ENCODE data around the gene SLC16A7. TPM values are rescaled to one million over a fixed set of nuclear protein-coding genes. Genes with fewer than 3 reads are reported as not detected.

The SLC16A7 gene
- polyA plus RNA-seq, 4 donors, result 3.5 to 8.6 (median 4.8) TPM

DNA sequence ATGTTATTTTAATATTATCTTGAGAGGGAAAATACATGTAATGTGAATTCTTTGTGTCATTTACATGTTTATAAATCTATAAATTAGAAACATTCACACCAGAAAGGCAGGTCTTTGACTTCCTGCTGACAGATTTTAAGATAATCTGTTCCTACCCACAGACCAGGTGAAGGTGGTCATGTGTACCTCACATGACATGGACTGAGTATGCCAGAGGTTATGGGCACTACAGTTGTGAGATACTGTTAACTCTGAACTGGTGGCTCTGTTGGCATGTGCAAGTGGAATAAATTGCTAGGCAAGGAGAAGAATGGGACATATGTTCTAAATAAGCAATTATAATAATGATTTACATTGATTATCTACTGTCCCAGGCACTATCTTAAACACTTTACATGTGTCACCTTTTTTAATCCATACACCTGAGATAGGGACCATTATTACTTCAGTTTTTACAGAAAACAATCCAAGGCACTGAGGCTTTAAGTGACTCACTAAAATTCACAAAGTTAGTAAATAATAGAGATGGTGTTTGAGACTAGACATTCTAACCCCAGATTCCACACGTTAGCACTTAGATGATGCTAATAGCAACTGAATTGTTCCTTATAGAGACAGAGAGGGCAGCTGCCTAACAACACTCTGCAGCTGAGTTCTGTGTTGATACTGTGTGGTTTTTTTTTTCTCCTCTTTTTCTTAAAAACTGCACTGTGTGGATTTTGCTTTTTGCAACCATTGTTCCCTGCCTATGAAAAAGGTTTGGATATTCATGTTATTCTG is 23.8 kb downstream of the SLC16A7 start:
- no peak for DNase-seq (ENCODE audit: low read depth in 4 of 4, low spot score in 3 of 4)

DNA sequence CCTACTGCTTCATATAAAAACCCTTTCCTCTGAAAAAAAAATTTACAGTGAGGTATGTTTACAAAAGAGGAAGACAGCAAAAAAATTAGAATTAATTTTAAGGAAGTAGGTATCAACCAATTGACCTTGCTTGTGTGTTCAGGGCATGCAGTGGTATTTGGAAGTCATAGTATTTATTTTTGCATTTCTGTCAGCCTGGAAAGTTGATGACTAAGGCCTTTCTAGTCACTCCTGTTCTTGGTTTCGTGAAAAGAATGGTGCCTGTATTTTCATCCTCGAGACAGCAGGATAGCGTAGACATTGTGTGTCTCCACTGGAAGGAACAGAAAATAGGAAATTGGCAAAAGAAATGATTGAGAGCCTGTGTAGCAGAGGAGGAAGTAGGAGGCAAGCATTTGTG is 24.5 kb downstream of the SLC16A7 start:
- DNase-seq (ENCODE audit: low read depth in 4 of 4, low spot score in 3 of 4), result no peak

DNA sequence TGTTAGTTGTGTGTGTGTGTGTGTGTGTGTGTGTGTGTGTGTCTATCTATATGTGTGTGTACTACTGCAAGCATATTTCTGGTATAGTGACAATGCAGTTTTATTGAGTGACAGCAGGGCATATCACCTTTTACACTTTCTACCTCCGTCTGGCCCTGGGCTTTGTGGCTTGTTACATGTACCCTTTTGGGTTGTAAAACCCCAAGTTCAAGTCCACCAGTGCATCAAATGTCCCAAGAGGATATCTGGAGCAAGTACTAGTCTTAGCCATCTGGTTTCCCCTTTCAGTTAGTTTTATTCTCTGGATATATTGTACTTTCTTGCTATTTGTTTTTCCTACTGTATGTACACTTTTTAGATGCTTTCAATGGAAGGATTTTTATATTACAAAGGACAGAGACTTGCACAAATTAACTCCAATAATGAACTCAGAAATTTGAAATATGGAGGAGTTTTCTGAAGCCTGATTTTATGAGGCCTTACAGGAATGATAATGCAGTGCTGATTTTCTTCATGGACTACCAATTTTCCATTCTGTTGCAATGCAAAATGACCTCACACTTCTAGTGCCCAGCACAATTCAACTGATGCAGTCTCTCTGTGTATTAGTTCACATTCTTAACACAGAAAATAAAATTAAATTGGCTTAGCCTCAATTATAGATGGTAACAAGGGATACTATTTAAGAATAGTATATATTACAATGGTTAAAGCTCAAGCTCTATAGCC is 29.1 kb downstream of the SLC16A7 start:
- no peak for DNase-seq (ENCODE audit: low read depth in 4 of 4, low spot score in 3 of 4)

DNA sequence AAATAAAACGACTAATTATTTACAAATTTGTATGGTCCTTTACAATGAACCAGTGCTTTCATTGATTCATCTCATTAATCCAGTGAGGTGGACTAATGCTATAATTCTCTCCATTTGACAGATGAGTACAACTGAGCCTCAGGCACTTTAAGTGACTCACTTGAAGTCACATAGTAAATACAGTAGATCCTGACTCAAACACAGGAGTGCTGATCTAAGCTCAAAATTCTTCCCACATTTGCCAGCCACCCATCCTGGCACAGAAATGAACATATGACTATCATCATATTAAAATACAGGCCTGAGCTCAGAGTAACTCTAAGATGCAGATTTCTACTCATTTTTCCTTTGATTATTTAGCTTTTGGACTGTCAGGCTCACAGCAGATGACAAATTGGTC is 30.6 kb downstream of the SLC16A7 start:
- no peak for DNase-seq (ENCODE audit: low read depth in 4 of 4, low spot score in 3 of 4)

DNA sequence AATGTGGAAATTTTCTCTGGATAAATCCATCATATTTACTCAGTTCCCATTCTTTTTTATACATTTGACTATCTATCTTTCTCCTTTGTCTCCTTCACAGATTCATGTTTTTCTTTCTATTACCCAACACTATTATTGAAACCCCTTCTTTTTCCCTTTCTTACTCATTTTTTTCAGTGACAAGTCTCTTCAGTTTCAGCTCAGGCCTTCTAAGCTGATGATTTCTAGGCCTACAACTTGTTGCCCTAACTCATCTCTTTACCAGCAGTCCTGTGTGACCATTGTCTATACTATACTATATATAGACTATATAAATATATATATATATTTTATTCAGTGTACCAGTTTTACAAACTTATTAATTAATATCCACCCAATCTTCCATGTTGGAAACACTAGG is 31.8 kb downstream of the SLC16A7 start:
- no peak for DNase-seq (ENCODE audit: low read depth in 4 of 4, low spot score in 3 of 4)

DNA sequence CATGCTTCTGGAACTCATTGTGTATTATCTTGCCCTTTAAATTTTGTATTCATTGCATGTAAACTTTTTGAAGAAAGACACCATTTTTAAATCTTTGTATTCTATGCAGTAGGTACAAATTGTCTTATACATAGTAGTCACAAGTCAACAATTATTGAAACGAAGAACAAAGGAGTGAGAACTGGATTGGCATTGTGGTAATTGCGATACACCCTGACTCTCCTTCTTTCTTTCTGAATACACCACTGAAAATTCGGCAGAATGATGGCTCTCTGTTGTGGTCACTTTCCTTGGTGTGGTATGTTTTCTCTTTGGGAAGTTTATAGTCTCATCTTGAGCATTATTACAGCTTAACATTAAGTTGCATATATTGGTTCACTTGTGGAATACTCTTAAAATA is 34.1 kb downstream of the SLC16A7 start:
- DNase-seq (ENCODE audit: low read depth in 4 of 4, low spot score in 3 of 4), result no peak

DNA sequence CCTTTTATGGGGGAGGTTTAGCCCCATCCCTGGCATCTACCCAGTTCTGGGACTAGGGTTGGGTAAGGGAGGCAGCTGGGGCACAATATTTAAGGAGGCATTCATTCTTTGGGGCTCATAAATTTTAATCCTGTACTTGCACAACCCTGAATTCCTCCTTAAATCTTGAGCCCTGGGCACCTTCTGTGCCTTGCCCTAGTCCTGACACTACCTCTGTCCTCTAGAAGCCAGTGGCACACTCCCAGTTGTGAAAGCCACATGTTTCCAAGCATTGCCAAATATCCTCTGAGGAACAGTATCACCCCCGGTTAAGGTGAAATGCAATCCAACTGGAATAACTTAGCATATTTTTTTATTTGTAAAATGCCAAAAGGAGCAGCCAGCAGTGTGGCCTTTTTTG is 36.6 kb downstream of the SLC16A7 start:
- no peak for DNase-seq (ENCODE audit: low read depth in 4 of 4, low spot score in 3 of 4)

DNA sequence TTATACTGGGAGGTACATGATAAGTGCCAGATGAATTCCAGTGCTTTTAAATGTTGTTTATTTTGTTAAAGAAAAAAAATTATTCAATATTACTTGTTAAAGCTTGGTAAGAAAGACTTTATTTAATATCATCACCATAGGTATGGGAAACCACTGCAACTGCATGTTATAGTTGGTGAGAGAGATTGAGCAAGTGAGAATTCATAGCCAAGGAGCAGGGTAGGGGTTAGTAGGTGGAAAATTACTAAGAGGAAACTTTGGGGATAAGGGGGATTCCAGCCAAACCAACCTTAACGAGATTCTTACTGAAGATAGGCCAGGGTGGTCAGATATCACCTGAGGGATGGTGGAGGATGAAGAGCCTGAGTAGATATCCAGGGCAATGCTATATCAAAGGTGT is 38.4 kb downstream of the SLC16A7 start:
- no peak for DNase-seq (ENCODE audit: low read depth in 4 of 4, low spot score in 3 of 4)

DNA sequence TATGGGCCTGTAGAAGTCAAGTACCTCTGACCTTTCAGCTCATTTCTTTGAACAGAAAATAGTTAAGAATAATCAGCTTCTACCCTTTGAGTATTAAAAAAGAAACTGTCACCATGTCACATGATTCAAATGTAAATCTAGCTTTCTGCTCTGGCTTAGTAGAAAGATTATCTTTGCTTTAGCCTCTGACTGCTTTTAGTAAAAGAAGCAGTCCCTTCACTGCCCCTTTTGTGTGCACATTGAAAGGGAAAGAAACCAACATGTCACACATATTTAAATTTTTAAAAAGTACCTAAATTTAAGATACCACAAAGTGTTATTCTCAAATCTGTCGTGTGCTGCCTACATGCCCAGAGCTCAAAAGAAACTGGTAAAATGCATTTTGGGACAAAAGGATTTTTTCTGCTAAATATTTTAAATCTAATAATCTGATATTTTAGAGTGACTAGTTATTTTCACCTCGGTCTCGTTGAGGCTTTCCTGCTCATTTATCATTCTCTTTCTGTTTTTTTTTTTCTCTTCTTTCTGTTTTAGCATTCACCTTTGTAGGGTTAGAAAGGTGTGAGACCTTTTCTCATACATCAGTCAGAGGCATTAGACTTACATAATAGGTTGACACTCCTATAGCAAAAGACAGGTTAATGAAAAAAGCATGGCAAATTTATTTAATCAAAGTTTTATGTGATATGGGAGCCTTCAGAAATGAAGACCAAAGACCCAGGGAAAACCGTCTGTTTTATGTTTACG is 41.3 kb downstream of the SLC16A7 start:
- DNase-seq (ENCODE audit: low read depth in 4 of 4, low spot score in 3 of 4), result no peak

DNA sequence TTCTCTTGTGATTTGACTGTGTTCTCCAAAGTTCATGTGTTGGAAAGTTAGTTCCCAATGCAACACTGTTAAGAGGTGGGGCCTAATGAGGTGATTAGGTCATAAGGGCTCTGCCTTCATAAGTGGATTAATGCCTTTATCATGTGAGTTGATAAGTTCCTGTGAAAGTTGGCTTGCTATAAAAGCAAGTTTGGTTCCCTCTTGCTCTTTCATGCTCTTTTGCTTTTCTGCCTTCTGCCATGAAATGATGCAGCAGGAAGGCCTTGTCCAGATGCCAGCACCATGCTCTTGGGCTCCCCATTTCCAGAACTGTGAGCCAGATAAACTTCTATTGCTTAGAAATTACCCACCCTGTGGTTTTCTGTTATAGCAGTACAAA is 41.9 kb downstream of the SLC16A7 start:
- DNase-seq (ENCODE audit: low read depth in 4 of 4, low spot score in 3 of 4), result no peak

DNA sequence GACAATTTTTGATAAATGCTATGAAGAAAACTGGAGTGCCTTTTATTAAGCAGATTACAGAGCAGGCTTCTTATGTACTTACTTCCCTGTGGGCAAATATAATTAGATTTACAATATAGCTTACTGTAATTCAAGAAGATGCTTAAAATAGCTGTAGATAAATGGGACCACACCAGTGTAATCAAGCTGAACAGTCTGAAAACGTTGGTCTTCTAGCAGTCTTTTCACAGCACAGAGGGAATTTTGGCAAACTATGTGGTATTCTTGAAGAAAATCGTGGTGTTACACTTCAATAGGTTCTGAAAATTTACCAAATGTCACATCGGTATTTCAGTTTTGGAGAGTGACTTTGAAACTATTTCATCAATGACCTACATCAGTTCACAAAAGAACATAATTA is 47.7 kb downstream of the SLC16A7 start:
- DNase-seq (ENCODE audit: low read depth in 4 of 4, low spot score in 3 of 4), result no peak

DNA sequence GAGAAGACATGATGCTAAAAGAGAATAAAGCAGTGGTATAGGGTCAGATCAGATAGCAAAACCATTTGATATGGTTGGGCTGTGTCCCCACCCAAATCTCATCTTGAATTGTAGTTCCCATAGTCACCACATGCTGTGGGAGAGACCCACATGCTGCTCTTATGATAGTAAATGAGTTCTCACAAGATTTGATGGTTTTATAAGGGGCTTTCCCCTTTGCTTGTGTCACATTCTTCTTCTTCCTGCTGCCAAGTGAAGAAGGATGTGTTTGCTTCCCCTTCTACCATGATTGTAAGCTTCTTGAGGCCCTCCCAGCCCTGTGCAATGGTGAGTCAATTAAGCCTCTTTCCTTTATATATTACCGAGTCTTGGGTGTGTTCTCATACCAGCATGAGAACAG is 49.4 kb downstream of the SLC16A7 start:
- DNase-seq (ENCODE audit: low read depth in 4 of 4, low spot score in 3 of 4), result no peak

DNA sequence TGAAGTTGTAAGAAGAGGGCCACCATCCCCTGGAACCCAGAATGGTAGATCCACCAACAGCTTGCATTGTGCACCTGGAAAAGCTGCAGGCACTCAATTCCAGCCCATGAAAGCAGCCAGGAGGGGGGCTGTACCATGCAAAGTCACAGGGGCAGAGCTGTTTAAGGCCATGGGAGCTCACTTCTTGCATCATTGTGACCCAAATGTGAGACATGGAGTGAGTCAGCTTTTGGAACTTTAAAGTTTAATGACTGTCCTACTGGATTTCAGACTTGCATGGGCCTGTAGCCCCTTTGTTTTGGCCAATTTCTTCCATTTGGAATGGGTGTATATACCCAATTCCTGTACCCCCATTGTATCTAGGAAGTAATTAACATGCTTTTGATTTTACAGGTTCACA is 50.8 kb downstream of the SLC16A7 start:
- no peak for DNase-seq (ENCODE audit: low read depth in 4 of 4, low spot score in 3 of 4)

DNA sequence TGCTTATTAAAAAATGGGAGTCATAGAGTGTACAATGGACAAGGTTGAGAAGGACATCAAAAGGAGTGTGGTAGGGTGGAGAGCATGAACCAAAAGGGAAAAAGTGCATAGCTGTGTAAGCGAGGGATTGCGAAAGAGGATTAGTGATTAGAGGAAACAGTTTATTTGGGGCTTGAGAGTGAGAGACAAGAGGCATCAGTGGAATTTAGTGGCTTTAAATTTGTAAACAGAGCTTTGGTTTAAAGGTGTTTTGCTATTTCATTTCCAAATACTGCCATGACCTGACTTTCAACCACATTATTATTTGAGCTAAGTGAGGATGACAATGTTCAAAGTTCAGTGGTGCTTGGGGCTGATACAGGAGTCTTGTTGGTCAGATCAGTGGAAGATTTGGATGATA is 53.4 kb downstream of the SLC16A7 start:
- DNase-seq (ENCODE audit: low read depth in 4 of 4, low spot score in 3 of 4), result no peak

DNA sequence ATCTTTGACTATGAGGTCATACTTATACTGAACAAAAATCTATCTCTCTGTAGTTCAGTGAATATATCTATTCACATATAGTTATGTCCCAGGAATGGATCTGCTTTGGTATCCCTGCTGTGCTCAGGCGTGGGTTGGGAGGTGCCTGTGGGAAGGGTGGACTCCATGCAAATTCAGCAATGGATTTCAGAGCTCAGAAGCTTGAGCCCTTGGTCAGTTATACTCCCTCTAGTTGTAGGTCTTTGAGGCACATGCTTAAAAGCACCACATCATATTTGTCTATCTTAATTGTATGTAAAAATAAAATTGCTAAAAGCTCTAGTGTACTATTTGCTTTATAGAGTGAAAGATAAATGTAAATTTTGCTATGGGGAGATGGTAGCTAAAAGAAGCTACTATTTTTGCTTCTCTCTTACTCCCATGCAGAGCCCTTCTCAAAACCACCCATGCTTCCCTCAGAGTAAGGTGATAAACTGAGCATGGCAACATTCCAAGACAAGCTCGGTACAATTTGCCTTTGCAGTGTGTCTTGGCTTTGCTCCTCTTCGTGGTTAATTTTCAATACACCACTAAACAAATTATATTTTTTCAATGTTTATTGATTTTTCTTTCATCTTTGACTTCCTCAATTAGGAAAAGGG is 54.9 kb downstream of the SLC16A7 start:
- DNase-seq (ENCODE audit: low read depth in 4 of 4, low spot score in 3 of 4), result no peak

DNA sequence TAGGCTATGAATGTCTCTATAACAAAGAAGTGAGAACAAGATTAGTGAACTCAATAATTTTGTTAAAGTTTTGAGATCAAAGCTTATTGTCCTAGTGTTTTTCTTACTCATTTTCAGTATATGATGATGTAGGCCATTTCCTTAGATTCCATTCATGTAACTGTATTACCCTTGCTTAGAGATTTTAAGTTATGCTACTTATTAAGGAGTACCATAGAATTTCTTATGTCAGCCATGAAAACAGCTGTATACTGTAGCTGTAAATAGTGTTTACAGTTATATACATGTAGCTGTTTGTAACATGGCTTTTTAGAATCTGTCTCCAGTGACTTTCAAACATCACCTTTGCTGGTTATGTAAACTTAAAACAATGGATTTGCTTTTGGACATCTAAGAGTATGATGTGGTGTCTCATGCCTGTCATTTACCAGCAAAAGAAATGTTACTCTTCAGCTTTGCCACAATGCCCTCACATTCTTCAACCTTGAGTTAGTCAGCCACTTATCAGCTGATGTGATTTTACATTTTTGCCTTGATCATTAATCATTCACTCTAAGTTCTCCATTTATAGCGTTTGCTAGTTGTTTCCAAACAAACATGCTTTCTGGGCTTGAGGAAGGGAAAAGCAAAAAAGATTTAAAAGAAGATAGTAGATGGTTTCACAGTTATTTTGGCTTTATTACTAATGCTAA is 55.5 kb downstream of the SLC16A7 start:
- DNase-seq (ENCODE audit: low read depth in 4 of 4, low spot score in 3 of 4), result no peak

DNA sequence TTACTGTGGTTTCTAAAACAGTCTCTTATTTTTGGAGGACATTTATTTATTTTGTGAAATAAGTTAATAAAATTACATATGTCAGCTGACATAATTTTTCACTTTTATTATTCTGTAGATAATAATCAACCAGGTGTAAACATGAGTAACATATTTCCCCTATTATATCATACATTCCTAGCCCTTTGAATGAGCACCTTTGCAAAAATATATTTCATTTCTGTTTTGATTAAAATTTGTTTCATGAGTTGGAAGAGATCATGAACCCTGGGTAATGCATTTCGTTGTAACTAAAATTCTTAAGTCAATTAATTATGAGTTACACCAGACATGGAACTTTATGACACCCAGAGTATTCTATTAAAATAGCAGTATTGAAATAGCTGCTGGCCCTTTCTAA is 56.3 kb downstream of the SLC16A7 start:
- DNase-seq (ENCODE audit: low read depth in 4 of 4, low spot score in 3 of 4), result no peak

DNA sequence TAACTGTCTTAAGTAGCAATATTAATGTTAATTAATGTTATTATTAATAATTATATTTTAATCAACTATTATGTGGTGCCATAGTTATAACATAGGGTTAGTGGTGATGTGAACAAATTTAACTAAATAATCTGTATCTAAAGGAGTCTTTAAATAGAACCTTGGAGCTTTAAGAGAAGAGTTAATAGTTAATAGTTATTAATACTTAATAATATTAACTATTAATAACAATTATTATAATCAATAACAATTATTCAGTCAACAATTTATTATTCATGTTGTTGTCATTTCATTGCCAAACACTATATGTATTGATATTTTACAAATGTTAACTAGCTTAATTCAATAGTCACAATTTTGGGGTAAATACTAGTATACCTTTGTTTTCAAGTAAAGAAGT is 58.2 kb downstream of the SLC16A7 start:
- no peak for DNase-seq (ENCODE audit: low read depth in 4 of 4, low spot score in 3 of 4)

DNA sequence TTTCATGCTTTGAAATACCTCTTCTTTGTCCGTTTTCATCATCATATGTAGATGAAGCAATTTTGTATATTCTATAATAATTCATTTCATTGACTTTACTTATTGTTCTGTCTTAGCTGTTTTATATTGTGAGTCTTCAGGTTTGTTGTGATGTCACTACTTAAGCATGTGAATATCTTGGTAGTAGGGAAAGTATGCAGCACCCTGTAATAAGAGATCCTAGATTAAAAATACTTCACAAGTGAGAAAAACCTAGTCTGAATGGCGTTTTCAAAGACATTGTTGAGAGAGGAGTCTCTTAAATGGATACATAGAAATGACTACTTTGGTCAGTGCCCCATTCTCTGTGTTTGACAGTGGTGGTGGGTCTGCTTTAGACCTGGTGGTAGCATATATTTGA is 61.4 kb downstream of the SLC16A7 start:
- no peak for DNase-seq (ENCODE audit: low read depth in 4 of 4, low spot score in 3 of 4)

DNA sequence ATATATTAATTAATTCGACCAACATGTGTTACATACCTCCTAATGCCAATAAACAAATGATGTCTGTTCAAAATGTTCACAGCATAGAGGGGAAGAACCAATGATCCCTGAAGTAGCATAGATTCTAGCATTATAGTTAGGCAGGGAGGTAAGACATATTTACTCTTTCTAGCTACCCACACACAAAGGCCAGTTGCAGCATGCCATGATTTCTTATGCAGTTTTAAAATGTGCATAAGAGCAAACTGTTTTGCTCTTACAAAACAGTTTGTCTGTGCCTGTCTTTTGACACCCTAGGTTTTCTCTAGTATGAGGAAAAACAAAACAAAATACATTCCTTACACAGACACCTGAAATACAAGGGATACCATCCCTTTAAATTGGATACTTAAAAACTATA is 61.9 kb downstream of the SLC16A7 start:
- DNase-seq (ENCODE audit: low read depth in 4 of 4, low spot score in 3 of 4), result no peak

DNA sequence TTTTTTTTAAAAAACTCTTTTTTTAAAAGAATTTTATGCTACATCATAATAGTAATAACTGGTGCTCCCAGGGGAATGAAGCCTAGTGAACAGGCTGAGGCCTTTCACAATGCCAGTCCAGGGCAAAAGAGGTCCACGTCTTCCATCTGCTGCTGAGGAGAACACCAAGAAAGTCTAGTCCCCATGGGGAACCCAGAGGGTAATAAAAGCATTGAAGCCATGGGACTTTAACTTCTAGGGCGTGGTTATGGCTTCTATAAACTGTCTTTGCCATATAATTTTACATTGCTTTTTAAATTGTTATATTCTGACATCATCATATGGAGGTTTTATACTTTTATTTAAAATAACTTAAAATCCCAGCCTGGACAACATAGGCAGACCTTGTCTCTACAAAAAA is 64.3 kb downstream of the SLC16A7 start:
- DNase-seq (ENCODE audit: low read depth in 4 of 4, low spot score in 3 of 4), result no peak

Data from left renal pelvis (tissue), 4 donors.